Neural cell (in vitro differentiated cells): ENCODE measurements around the gene DBX1. TPM values are rescaled to one million over a fixed set of nuclear protein-coding genes. Genes with fewer than 3 reads are reported as not detected.

Experiments
- H2AFZ ChIP-seq: fragments of 200-600, 300-800 bp; sonication (generic), shearing (Covaris generic); 2 replicates; pipeline ENCODE4 v1.6.0; 2014; ENCODE audit warnings: low read depth, mild to moderate bottlenecking, antibody characterized with exemption, low read length, moderate library complexity
- H3F3A ChIP-seq: fragments of 200-600 bp; shearing (Covaris generic); 2 replicates; pipeline ENCODE4 v1.6.1; 2016; ENCODE audit warnings: mild to moderate bottlenecking, moderate library complexity, mixed read lengths, antibody characterized with exemption, low read length; ENCODE audit not compliant: insufficient read depth, poor library complexity, severe bottlenecking
- H3K27ac ChIP-seq: fragments of 200-600, 300-800 bp; sonication (generic), shearing (Covaris generic); 2 replicates; pipeline ENCODE4 v1.5.1; 2014; ENCODE audit warnings: mild to moderate bottlenecking, low read length, moderate library complexity
- H3K27me3 ChIP-seq: fragments of 300-800, 200-600 bp; sonication (generic), shearing (Covaris generic); 2 replicates; pipeline ENCODE4 v1.6.0; 2014; ENCODE audit warnings: mild to moderate bottlenecking, low read depth, low read length, moderate library complexity; ENCODE audit not compliant: insufficient read depth
- H3K36me3 ChIP-seq: fragments of 300-800, 200-600 bp; sonication (generic), shearing (Covaris generic); 2 replicates; pipeline ENCODE4 v1.5.1; 2014; ENCODE audit warnings: mild to moderate bottlenecking, antibody characterized with exemption, low read length, moderate library complexity; ENCODE audit not compliant: insufficient read depth
- H3K4me2 ChIP-seq: fragments of 300-800, 200-600 bp; sonication (generic), shearing (Covaris generic); 2 replicates; pipeline ENCODE4 v1.6.0; 2014; ENCODE audit warnings: mild to moderate bottlenecking, low read length
- H3K4me3 ChIP-seq: fragments of 300-800, 200-600 bp; sonication (generic), shearing (Covaris generic); 2 replicates; pipeline ENCODE4 v1.5.1; 2014; ENCODE audit warnings: mild to moderate bottlenecking, low read length, moderate library complexity
- H3K79me2 ChIP-seq: fragments of 200-600 bp; shearing (Covaris generic); replicated peaks from 2 replicates; pipeline ENCODE4 v1.6.0; 2014; ENCODE audit warnings: mild to moderate bottlenecking, low read length, moderate library complexity; ENCODE audit not compliant: insufficient read depth
- H3K9ac ChIP-seq: fragments of 300-800, 200-600 bp; sonication (generic), shearing (Covaris generic); 2 replicates; pipeline ENCODE4 v1.6.1; 2016; ENCODE audit warnings: mild to moderate bottlenecking, low read length, mixed read lengths
- H3K9me2 ChIP-seq: fragments of 200-600 bp; shearing (Covaris generic); 2 replicates; pipeline ENCODE4 v1.6.1; 2016; ENCODE audit warnings: mild to moderate bottlenecking, low read length, mixed read lengths; ENCODE audit not compliant: insufficient read depth
- H3K9me3 ChIP-seq: fragments of 200-600, 300-800 bp; sonication (generic), shearing (Covaris generic); 2 replicates; pipeline ENCODE4 v1.6.1; 2016; ENCODE audit warnings: mild to moderate bottlenecking, mixed run types, low read length, moderate library complexity, mixed read lengths
- H4K20me1 ChIP-seq: fragments of 200-600 bp; shearing (Covaris generic); 2 replicates; pipeline ENCODE4 v1.6.1; 2016; ENCODE audit warnings: mild to moderate bottlenecking, mixed run types; ENCODE audit not compliant: insufficient read depth
- CTCF ChIP-seq: fragments of 450-650 bp; IDR thresholded peaks from 2 replicates; pipeline ENCODE4 v1.5.1; 2014; ENCODE audit warnings: antibody characterized with exemption, mild to moderate bottlenecking, moderate library complexity; ENCODE audit not compliant: poor library complexity, severe bottlenecking
- EP300 ChIP-seq: fragments of 450-650 bp; conservative IDR thresholded peaks from 2 replicates; pipeline ENCODE4 v1.6.1; 2014; ENCODE audit warnings: antibody characterized with exemption, mild to moderate bottlenecking, moderate library complexity; ENCODE audit not compliant: poor library complexity, severe bottlenecking
- EZH2 ChIP-seq: fragments of 200-600, 300-800 bp; shearing (Covaris generic), sonication (generic); IDR thresholded peaks from 2 replicates; pipeline ENCODE4 v1.6.1; 2014; ENCODE audit warnings: antibody characterized with exemption, low read length, borderline replicate concordance, mild to moderate bottlenecking; ENCODE audit not compliant: insufficient read depth, poor library complexity, severe bottlenecking
- MXI1 ChIP-seq: fragments of 450-650 bp; conservative IDR thresholded peaks from 2 replicates; pipeline ENCODE4 v1.6.1; 2014; ENCODE audit warnings: antibody characterized with exemption, mild to moderate bottlenecking; ENCODE audit not compliant: poor library complexity, severe bottlenecking
- POLR2AphosphoS5 ChIP-seq: IDR thresholded peaks from 2 replicates; pipeline ENCODE4 v1.6.1; 2012
- RAD21 ChIP-seq: fragments of 450-650 bp; conservative IDR thresholded peaks from 2 replicates; pipeline ENCODE4 v1.6.1; 2014; ENCODE audit warnings: antibody characterized with exemption, mild to moderate bottlenecking, moderate library complexity
- REST ChIP-seq: IDR thresholded peaks from 2 replicates; pipeline ENCODE4 v1.6.1; 2012; ENCODE audit warnings: borderline replicate concordance
- SMC3 ChIP-seq: fragments of 450-650 bp; conservative IDR thresholded peaks from 2 replicates; pipeline ENCODE4 v1.6.1; 2014; ENCODE audit warnings: antibody characterized with exemption, mild to moderate bottlenecking, moderate library complexity; ENCODE audit not compliant: poor library complexity
- TAF1 ChIP-seq: IDR thresholded peaks from 2 replicates; pipeline ENCODE4 v1.6.1; 2012; ENCODE audit warnings: low read depth
- polyA plus RNA-seq: library from polyadenylated mRNA; depleted of rRNA; stranded (reverse); fragments of >200 nt; gene quantifications from 2 replicates; pipeline ENCODE4 v1.2.3, GENCODE V29; 2014

DBX1 gene
- polyA plus RNA-seq, 1 donor from 2014 or later, result not detected

- TF ChIP-seq REST (no peak), EZH2 (peak; percentile 38)
- no peak overlapping the region for H3K4me3 ChIP-seq
- H2AFZ ChIP-seq, result no peak overlapping the region
- no peaks in the 10 kb centered on the region for H3K9me2 ChIP-seq
- peaks cover 89% of the 10 kb centered on the region for H3K27me3 ChIP-seq
- H3K9ac ChIP-seq, result no peak overlapping the region
- no peak overlapping the region for H3K27ac ChIP-seq
- H3K79me2 ChIP-seq, result no peaks in the 10 kb centered on the region
- no peaks in the 10 kb centered on the region for H3F3A ChIP-seq
- H3K4me2 ChIP-seq, result no peak overlapping the region
- H3K9me3 ChIP-seq, result peaks cover 5% of the 10 kb centered on the region
- no peaks in the 10 kb centered on the region for H3K36me3 ChIP-seq
- no peaks in the 10 kb centered on the region for H4K20me1 ChIP-seq
Observed at GRCh38 chr11:20156280-20156875, 3.9 kb downstream of the DBX1 start.

- no peaks in the 10 kb centered on the region for H3F3A ChIP-seq
- peaks cover 83% of the 10 kb centered on the region for H3K27me3 ChIP-seq
- H3K4me2 ChIP-seq, result no peak overlapping the region
- H4K20me1 ChIP-seq, result no peaks in the 10 kb centered on the region
- no peak overlapping the region for H3K27ac ChIP-seq
- peaks cover 5% of the 10 kb centered on the region for H3K9me3 ChIP-seq
- H3K9ac ChIP-seq, result no peak overlapping the region
- H3K4me3 ChIP-seq, result no peak overlapping the region
- no peak overlapping the region for H2AFZ ChIP-seq
- no peak for TF ChIP-seq CTCF
- no peak for TF ChIP-seq SMC3
- no peak for TF ChIP-seq EZH2
- no peak for TF ChIP-seq REST
- no peak for TF ChIP-seq EP300
- TF ChIP-seq POLR2AphosphoS5, result no peak
- TF ChIP-seq RAD21, result no peak
- TF ChIP-seq MXI1, result no peak
- TF ChIP-seq TAF1, result no peak
- H3K79me2 ChIP-seq, result no peaks in the 10 kb centered on the region
- H3K9me2 ChIP-seq, result no peaks in the 10 kb centered on the region
- H3K36me3 ChIP-seq, result no peaks in the 10 kb centered on the region
Observed at GRCh38 chr11:20155683-20156279, 4.5 kb downstream of the DBX1 start.
